ENCODE measurements around the gene CCBE1.

Gene CCBE1

DNA sequence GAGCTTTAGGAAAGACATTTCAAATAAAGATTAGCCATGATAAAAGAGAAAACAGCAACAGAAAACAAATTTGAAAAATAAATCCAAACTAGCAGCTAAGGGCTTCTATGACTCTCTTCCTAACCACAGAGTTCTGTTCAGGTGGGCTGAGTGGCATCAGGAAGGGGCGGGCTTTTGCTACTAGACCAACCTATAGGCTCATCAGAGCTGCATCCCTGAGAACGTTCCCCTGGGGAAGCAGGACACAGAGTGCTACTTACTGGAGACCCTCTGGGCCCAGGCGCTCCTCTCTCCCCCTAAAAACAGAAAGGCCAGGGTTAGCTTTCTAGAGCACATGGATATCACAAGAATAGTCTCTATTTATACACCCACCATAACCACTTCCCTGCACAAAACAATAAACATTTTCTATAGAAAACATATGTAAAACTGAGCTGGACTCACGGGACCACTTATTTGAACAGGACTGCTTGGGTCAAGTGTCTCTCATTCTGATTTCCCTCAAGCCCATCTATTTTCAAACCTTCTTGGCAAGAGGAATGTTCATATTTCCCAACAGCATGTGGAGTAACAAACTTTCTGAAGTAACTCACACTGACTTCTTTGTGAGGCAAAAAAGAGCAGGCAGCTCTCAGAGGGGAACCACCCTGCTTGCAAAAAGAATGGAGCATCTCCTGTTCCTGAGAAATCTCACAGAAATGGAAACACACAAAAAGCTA is 259.2 kb downstream of the CCBE1 start:
- no peak for DNase-seq

DNA sequence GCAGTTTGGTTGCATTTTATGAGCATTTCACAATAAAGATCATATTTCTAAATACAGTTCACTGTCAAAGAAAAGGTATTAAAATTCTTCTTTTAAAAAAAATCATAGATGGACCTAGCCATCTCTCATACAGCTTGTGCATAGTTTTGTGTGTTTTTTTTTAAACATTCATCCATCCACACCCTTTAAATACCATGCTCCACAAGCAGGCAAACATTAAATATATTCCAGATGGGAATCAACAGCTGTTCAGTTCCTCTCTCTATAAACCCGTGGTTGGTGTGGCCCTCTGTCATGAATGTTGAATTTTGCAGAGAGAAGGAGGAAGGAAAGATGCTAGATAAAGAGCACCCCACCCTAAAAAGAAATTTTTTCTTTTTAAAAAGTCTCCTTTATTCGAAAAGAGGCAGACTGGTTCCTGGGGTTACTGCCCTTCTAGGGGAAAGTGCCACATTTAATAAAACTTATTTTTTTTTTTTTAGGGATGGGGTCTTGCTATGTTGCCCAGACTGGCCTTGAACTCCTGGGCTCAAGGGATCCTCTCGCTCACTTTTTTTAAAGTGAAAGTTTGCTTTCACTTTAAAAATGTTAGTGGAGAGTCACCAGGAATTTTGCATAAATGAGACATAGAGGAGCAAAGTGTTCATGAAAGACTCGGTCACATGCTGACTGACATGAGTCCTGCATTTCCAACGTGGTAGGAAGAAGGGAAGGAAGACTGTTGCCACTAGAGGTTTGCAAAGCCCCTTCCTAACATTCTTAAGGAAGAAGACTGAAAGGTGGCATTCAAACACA is 264.2 kb downstream of the CCBE1 start:
- no peak for DNase-seq

DNA sequence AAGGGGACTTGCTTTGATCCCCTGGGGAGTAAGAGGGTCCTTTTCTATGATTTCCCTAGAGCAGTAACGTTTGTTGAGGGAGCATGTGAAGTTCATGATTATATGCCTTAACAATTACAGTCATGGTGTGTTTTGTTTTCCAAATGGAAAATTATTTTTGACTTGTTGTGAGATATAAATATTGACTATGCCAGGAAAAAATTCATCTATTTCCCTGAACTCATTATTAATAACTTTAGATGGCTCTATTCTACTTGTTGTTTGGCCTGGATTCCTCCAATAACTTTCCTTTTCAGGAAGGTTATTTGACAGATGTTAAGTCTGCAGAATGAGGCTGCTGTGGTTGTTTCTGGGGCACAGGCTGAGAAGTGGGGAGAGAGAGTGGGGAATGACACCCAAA is 266.1 kb downstream of the CCBE1 start:
- no peak for DNase-seq

DNA sequence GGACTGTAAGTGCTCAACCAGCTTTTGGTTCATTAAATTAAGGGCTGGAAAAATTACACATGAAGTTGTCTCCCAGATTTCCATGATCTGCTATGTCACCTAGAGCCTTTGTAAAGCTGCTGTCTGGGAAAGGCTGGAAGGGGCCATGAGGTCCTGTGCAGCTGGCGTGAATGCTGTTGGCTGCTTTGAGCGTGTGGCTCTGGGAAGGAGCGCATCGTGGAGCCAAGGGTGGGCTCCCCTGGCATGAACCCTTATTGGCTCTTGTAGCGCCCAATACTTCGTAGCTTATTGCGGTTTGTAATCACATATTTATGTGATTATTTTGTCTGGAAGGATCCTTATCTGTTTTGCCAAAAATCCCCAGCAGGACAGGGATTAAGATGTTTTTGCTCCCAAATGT is 267.6 kb downstream of the CCBE1 start:
- DNase-seq, result no peak

DNA sequence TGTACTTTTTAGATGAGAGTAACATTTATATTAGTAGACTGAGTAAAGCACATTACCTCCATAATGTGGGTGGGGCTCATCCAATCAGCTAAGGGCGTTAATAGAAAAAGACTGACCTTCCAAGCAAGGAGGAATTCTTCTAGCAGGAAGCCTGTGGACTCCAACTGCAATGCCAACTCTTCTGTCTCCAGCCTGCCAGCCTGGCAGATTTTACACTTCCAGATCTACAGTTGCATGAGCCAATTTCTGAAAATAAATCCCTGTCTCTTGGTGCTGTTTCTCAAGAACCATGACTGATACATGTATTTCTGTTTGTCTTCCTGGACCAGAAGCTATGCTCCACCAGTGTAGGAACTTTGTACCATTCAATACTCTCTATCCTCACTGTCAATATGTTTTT is 269.2 kb downstream of the CCBE1 start:
- no peak for DNase-seq

DNA sequence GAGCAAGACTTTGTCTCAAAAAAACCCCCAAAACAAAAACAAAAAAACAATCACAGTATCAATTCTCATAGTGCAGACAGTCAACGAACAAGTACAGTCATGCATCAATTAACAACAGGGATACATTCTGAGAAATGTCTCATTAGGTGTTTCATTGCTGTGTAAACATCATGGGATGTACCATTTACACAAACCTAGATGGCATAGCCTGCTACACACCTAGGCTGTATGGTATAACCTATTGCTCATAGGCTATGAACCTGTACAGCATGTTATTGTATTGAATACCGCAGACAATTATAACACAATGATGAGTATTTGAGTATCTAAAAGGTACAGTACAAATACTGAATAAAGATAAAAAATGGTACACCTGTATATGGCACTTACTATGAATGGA is 270.4 kb downstream of the CCBE1 start:
- DNase-seq, result no peak

DNA sequence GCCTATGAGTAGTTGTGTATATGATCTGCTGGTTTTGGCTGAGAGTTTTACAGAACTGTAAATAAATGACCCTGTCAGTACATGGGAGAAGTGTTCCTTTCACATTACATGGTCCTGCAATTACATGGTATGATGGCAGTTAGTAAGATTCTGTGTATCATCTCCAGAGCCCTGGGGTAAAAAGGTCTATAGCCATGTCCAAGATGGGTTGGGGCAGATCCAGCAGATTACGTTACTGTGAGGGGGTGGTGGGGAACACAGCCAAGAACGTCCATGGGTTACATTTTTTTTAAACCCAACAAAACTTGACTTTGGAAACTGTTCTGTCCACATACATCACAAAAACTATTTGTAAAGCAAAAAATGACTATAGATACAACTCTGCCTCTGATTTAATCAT is 274.0 kb downstream of the CCBE1 start:
- DNase-seq, result no peak

DNA sequence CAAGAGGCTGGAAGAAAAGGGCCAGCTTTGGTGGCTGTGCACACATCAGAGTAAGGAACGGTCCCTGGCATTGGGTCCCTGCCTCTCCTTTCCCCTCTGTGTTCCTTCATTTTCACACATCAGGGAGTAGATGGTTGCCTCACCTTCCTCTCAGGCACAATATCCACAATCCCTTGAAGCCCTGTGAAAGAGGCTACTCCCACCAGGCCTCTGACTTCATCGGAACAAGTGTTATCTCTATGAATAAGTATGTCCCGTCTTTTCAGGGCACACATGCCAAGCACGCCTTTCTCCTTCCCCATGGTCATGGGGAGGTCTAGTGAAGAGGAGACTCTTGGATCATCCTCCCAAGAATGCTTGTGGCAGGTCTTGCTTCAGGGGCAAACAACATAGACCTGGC is 277.0 kb downstream of the CCBE1 start:
- no peak for DNase-seq

DNA sequence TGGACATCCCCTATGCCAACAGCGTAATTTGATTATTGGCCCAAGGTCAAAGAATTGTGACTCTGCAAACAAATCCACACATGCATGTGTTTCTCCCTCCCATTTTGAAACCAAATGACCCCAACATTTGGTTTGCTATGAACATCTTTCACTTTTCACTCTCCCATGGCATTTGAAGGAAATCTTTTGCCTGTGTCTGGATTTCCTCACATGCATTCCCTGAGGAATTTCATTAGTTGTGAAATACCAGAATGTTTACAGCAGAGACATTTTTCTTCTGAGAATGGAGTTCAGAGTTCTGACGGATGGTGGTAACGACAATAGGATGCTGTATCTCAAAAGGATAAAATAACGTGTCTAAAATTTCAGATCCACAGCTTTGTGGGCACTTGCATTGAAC is 277.8 kb downstream of the CCBE1 start:
- DNase-seq, result no peak

DNA sequence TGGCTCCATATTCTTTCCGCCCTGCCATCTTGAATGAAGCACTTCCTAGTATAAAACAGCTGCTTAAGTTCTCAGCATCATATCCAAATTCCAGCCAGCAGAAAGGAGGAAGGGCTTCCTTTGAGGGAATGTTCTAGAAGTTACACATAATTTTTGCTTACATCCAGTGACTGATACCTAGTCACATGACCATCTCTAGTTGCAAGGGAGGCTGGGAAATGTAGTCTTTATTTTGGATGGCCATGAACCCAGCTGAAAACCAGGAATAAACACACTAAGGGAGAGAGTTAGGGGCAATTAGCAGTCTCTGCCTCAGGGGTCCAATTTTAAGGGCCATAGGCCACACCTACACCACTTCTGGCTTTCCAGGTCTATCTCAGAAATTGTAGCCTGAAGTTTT is 280.4 kb downstream of the CCBE1 start:
- DNase-seq, result no peak

DNA sequence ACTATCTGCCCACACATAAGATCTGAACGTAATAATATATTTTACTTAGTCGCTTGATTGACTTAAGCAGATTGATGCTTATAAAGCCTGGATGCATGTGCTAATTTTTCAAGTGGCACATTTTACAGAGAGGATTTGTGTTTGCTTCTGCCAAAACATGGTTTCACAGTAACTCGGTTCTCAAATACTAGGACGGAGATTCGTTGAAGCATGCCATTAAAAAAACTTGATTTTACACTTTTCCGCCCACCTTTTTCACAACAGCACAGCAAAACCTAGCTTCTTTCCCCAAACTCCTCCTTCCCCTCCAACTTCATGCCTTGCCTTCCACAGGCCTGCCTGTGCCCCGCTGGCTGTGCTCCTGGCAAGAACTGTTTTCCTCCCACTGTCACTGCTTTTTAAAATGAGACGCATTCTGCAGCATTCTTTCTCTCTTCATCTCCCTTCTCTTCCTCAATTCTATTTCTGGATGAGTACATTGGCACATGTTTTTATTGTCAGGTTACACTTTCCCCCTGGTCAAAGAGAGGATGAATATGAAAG is 283.0 kb downstream of the CCBE1 start:
- DNase-seq, result no peak

DNA sequence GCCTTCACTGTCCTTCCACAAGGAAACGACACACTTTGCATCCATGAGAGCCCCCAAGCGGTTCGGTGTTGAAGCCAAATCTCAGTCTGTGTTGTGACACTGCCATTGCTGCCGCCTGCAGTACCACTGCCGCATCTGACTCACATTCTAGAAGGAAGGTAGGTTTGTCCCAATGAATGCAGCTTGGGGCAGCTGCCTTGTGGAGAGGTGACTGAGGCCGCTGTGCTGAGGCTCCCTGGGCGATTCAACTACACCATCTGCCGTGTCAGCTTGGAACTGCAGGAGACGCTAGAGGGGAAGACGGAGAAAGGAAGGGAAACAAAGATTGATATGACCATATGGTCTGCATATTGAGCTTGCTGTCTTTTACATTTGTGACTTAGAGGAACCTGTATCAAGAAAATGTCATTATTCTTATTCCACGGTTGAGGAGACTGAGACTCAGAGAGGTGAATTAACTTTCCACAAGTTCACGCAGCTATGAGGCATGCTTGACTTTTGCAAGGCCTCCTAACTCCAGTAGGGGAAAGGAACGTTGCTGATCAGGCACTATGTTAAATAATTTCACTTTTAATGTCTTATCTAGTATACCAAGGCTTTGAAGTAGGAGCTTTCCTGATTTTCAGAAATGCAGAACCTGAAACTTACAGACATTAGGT is 294.7 kb downstream of the CCBE1 start:
- peak; percentile 63 to 73 for DNase-seq

DNA sequence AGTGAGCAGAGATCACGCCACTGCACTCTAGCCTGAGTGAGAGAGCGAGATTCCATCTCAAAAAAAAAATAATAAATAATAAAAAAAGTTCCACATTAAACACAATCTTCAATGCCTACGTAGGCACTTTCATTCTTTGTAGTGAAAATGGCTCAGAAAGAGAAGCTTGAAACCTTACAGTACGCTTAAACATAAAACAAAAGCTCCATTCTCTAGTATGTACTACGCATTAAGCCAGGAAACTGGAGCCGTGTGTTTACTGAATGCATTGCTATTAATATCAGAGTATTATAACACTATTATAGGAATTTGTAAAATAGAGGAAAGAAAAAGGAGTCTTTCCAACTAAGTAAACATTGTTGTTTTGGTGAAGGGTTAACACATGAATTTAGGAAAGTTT is 296.8 kb downstream of the CCBE1 start:
- DNase-seq, result no peak

DNA sequence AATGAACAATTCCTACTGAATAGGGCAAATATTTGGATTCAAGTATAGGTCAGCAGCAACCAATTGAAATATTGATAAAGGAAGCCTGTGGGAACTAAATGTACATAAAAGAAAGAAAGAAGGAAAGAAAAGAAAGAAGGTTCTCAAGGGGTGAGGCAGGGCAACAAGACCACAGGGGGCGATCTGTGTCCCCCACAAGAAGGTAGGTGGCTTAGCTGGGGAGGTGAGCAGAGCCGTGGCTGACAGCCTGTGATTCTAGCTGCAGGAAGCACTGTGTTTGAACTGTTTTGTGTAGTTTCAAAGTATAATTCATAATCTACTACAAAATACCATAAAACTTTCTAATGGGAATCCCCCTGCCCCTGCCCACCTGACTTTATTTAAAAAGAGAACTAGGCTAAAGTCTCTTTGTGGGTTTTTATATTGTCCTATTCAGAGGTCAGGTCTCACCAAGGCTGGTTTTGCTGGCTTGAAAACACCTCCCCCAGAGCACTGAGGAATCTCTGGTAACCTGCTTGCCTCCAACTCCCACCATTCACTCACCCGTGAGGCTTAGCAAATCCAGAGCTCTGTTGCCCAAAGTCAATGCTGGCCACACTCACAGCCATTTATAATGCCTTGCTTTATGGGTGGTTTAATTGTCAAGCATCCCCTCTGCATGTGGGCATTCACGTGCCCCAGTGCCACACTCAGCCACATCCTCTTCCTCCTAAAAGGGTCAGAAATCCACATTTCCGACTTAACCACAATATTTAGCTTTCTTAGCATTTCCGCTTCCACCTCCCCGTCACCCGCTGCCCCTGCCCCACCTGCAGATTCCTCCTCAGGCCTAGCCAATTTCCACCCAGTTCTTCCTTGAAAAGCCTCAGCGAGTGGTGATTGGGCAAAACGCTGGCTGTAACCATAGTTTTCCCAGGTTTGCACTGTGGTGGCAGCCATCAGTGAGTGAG is 301.7 kb downstream of the CCBE1 start:
- no peak for DNase-seq

DNA sequence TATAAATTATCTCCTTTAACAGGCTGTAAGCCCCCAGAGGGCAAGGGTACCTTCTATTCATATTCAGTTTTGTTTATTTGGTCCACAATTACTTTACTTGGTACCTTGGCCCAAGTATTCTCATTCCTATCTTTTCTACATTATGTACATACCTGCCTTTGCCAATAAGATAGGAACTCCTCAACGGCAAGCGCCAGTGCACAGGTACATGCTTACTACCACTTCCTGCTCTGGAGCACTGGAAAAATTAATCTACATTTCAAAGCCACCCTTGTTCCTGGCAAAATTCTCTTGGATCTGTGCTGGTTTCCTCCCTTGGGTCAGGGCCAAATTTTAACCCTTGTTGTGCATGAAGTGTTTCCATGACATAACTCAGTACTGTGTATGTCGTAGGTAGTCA is 303.8 kb downstream of the CCBE1 start:
- DNase-seq, result no peak

DNA sequence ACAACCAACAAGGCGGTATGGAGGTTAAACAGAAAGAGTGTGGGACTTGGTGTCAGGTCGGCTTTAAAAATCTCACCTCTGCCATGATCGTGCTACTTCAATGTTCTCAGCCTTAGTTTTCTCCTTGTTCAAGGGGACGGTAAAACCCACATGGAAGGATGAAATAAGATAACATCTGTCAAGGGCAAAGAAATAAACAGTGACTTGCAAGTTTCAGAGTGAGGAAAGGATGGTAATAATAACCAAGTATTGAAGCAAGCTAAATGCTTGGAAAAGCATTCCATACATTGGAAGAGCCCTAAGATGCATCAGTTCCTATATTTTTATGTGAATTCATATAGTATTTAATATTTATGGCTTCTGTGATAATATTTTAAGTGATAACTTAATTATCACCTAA is 308.4 kb downstream of the CCBE1 start:
- no peak for DNase-seq

DNA sequence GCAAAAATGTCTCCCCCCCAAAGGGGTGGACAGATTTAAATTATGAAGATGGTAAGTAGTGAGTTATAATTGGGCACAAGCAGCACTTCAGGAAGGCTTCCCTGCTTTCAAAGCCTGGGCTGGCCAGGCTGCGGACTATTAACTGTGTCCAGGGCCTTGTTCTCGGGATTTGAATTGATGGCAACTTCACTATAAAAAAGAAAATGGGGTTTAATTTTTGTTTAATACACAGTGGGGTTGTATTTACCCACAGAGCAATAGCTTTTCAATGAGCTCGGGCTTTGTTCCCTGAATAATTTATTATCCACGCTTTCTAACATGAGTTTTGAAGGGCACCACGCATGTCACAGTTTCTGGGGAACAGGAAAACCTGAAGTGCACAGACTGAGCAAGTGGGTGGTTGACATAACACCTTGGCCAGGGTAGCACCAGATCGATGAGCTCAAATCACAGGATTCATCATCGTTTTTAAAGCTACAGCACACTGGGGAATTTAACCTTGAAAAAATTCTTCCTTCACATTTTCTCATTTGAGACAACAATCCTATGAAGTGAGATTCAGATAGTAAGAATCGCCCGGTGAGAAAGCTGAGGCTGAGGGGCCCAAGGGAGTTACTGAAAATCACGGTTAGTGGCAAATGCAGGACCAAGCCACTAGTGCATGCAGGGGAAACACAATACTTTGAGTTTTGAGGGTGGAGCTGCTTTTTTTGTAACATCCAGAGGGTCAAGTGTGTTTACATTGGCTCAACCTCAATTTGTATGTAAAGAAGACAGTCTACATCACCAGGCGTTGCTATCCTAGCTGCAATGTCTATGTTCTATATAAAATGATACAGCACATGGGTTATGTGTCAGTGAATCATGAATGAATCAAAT is 309.3 kb downstream of the CCBE1 start:
- no peak for DNase-seq

DNA sequence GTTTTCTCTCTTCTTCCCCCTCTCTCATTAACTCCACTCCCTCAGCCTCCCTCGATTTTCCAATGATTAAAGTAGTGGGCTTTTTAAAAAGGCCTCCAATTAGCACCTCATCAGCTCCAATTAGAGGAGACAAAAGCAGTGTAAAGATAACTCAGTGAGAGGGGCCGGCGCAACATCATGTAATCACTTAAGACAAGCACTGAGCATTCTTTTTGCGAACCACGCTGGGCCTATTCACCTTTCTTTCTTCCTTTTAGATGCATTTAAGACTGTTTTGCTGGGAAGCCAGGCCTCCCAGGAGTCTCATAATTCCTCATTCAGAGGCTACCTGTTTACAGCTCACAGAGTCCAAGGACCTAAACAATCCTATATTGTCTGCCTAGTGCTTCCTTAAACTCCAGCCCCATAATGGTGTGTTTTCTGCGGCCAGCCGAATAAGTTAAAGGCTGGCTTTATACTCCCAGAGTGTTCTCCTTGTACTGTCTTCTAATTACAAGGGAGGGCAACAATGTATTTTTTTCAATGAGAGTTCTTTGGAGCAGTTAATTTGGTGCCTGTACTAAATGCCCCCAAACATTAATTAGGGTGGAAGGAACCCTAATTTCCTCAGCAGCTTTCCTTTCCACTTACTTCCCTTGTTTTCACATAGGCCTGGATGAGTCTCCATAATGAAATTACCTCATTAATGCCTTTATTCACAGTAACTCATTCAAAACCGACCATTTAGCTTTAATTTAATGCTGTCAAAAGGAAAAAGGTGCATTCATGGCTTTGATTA is 310.1 kb downstream of the CCBE1 start:
- DNase-seq, result no peak

DNA sequence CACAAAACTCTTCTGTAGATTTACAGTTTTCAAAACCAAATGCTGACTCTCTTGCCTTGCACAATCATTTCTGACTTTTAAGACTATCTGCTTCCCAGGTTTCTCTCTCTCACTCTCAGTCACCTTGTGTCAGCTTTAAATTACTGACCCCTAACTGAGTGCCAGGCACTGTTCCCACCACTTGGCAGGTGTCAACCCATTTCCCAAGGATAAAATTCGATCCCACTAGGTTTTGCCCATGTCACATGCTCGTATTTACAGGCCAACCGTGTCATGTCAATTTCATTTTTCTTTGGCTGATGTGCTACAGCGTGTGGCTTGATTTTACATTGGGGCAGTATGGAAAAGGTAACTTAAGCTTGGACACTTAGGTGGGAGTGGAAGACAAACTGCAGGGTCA is 312.0 kb downstream of the CCBE1 start:
- DNase-seq, result no peak

DNA sequence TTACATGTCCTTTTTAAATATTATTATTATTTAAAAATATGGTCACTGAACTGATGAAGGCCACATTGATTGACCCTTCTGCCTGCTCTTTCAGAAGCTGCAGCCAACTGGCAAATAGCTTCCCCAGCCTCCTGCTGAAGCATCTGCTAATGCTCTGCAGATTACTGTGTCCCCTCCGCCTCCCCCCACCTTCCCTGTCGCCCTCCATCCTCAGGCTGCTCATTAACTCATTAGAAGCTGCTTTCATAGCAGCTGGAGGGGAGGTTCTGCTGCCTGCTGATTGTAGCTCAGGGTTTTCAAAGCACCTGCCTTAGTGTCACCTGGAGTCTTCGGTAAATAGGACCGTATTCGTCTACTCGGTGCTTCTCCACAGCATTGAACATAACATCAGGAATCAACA is 313.4 kb downstream of the CCBE1 start:
- DNase-seq, result no peak

DNA sequence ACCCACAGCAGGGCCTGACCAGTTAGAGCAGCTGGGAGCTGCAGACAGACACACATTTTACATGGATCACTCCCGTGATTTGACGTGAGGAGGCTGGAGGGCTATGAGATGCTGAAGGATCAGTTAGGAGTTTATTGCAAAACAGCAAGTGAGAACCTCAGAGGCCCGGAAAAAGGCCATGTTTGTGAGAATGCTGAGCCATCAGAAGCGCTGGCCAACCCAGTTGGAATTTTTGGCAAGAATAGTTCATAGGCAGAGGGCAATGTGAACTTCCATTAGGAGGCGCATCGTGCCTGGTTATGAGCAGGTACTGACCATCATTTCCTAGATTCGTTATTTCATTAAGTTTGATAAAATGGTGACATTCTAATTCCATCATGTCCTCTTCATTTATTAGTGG is 314.8 kb downstream of the CCBE1 start:
- DNase-seq, result no peak

Data from inflammatory macrophage (primary cell).